ENCODE results near the gene SHROOM2.

DNA sequence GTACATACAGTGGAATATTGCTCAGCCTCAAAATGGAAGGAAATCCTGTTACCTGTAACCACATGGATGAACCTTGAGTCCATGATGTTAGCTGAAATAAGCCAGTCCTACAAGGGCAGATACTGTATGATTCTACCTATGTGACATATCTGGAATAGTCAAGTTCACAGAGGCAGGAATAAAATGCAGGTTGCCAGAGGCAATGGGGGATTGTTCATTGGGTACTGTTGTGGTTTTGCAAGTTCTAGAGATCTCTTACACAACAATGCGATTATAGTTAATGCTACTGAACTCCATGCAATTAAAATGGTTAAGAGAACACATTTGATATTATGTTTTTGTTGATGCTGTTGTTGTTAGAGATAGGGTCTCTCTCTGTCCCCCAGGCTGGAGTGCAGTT, 74.6 kb downstream of the SHROOM2 start:
- TF ChIP-seq, protein P1, sequence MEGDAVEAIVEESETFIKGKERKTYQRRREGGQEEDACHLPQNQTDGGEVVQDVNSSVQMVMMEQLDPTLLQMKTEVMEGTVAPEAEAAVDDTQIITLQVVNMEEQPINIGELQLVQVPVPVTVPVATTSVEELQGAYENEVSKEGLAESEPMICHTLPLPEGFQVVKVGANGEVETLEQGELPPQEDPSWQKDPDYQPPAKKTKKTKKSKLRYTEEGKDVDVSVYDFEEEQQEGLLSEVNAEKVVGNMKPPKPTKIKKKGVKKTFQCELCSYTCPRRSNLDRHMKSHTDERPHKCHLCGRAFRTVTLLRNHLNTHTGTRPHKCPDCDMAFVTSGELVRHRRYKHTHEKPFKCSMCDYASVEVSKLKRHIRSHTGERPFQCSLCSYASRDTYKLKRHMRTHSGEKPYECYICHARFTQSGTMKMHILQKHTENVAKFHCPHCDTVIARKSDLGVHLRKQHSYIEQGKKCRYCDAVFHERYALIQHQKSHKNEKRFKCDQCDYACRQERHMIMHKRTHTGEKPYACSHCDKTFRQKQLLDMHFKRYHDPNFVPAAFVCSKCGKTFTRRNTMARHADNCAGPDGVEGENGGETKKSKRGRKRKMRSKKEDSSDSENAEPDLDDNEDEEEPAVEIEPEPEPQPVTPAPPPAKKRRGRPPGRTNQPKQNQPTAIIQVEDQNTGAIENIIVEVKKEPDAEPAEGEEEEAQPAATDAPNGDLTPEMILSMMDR (tag by site-specific recombination; IDR thresholded peaks at IDR 0.05): no peak
- TF ChIP-seq GLI4 (tag by site-specific recombination; IDR thresholded peaks at IDR 0.05): no peak

Data from HEK293 (cell line).